Measurements from ENCODE around the gene HOXC11.

GRCh38 chr12:53997204-53998109 is 24.5 kb downstream of the HOXC11 start:
- TF ChIP-seq ZNF274 (IDR thresholded peaks at IDR 0.05; ENCODE audit: low read depth, low read length) (no peak), YY1 (IDR thresholded peaks at IDR 0.05; ENCODE audit: insufficient read depth, insufficient read length) (no peak), SUZ12 (IDR thresholded peaks at IDR 0.05; ENCODE audit: extremely low read depth, insufficient read depth, insufficient read length) (peak; percentile 97)
